Calu3 (cell line): ENCODE results near the gene ITPR2. TPM values are rescaled to one million over a fixed set of nuclear protein-coding genes. Genes with fewer than 3 reads are reported as not detected.

Experiments
- BruUV-seq: library from RNA; stranded (reverse); fragments of 400-500 nt; replicated peaks from 2 replicates; lab custom pipeline; 2021; lab: Mats Ljungman, UMichigan
- CTCF ChIA-PET: fragments of 300-600 bp; sonication (Branson Sonifier 250); formaldehyde crosslinking; loops from one replicate; lab custom pipeline; 2022; ENCODE audit warnings: antibody characterized with exemption; lab: Charles Lee
- DNase-seq: peaks from one replicate; pipeline ENCODE4 v3.0.0; 2022
- H3K27ac Mint-ChIP-seq: one replicate; pipeline ENCODE4 v1.8.0; 2022; ENCODE audit warnings: mixed read lengths; ENCODE audit not compliant: unreplicated experiment
- H3K27me3 Mint-ChIP-seq: one replicate; pipeline ENCODE4 v1.8.0; 2022; ENCODE audit warnings: mixed read lengths; ENCODE audit not compliant: unreplicated experiment
- H3K36me3 Mint-ChIP-seq: one replicate; pipeline ENCODE4 v1.8.0; 2022; ENCODE audit warnings: mild to moderate bottlenecking, moderate library complexity, mixed read lengths; ENCODE audit not compliant: insufficient read depth, unreplicated experiment
- H3K4me1 Mint-ChIP-seq: one replicate; pipeline ENCODE4 v1.8.0; 2022; ENCODE audit warnings: mild to moderate bottlenecking, low read depth, mixed read lengths; ENCODE audit not compliant: unreplicated experiment
- H3K4me3 Mint-ChIP-seq: one replicate; pipeline ENCODE4 v1.8.0; 2022; ENCODE audit warnings: mild to moderate bottlenecking, low read depth, moderate library complexity, mixed read lengths; ENCODE audit not compliant: unreplicated experiment
- H3K9me3 Mint-ChIP-seq: one replicate; pipeline ENCODE4 v1.8.0; 2022; ENCODE audit warnings: low read depth, mixed read lengths; ENCODE audit not compliant: unreplicated experiment
- CTCF ChIP-seq: fragments of 200-600 bp; IDR thresholded peaks from one replicate; pipeline ENCODE4 v1.8.0; 2022; ENCODE audit warnings: antibody characterized with exemption; ENCODE audit not compliant: unreplicated experiment
- intact Hi-C: fragments of 100-400 bp; cut with micrococcal nuclease; formaldehyde crosslinking; loops from one replicate; pipeline ENCODE4 v1.10.0; 2022; ENCODE audit not compliant: unreplicated experiment
- total RNA-seq: library from RNA; stranded (reverse); gene quantifications from 2 replicates; pipeline ENCODE4 v1.2.3, GENCODE V29; 2022

ITPR2 gene
- total RNA-seq, 1 experiment from 2014 or later: 2.5 TPM

- Mint-ChIP-seq H3K4me3 (no peak overlapping the region), H3K27me3 (no peaks in the 10 kb centered on the region), H3K36me3 (no peaks in the 10 kb centered on the region), H3K9me3 (no peaks in the 10 kb centered on the region), H3K27ac (no peak overlapping the region), H3K4me1 (no peaks in the 10 kb centered on the region)
- intact Hi-C loops: no loop called here
- BruUV-seq: no TSS peak
- CTCF ChIA-PET: no interaction called here
- TF ChIP-seq CTCF: no peak
- DNase-seq: no peak
Observed at GRCh38 chr12:26428420-26428819, 404.6 kb downstream of the ITPR2 start.

- CTCF ChIA-PET: no interaction called here
- DNase-seq: no peak
- no peak overlapping the region for H3K27ac Mint-ChIP-seq
- H3K4me1 Mint-ChIP-seq: no peaks in the 10 kb centered on the region
- no peaks in the 10 kb centered on the region for H3K9me3 Mint-ChIP-seq
- H3K36me3 Mint-ChIP-seq: no peaks in the 10 kb centered on the region
- no peaks in the 10 kb centered on the region for H3K27me3 Mint-ChIP-seq
- no peak for TF ChIP-seq CTCF
- H3K4me3 Mint-ChIP-seq: no peak overlapping the region
- intact Hi-C loops: no loop called here
- BruUV-seq: no TSS peak
Observed at GRCh38 chr12:26426652-26427051, 406.3 kb downstream of the ITPR2 start.

GRCh38 chr12:26425587-26426260 lies 407.3 kb downstream of the ITPR2 start:
- intact Hi-C loops: no loop called here
- DNase-seq: no peak
- no peak for TF ChIP-seq CTCF
- Mint-ChIP-seq H3K36me3 (no peaks in the 10 kb centered on the region), H3K4me1 (no peaks in the 10 kb centered on the region), H3K4me3 (no peak overlapping the region), H3K27ac (no peak overlapping the region), H3K27me3 (no peaks in the 10 kb centered on the region), H3K9me3 (no peaks in the 10 kb centered on the region)
- CTCF ChIA-PET: no interaction called here
- no TSS peak for BruUV-seq

GRCh38 chr12:26422839-26423398 lies 410.1 kb downstream of the ITPR2 start:
- H3K27ac Mint-ChIP-seq: no peak overlapping the region
- H3K27me3 Mint-ChIP-seq: no peaks in the 10 kb centered on the region
- peaks cover 2% of the 10 kb centered on the region for H3K9me3 Mint-ChIP-seq
- H3K4me3 Mint-ChIP-seq: no peak overlapping the region
- CTCF ChIA-PET: no interaction called here
- TF ChIP-seq CTCF: no peak
- no peak for DNase-seq
- intact Hi-C loops: no loop called here
- H3K36me3 Mint-ChIP-seq: no peaks in the 10 kb centered on the region
- no TSS peak for BruUV-seq
- no peaks in the 10 kb centered on the region for H3K4me1 Mint-ChIP-seq
